Skeletal muscle satellite cell (primary cell): ENCODE results near the gene RPUSD4. TPM values are rescaled to one million over a fixed set of nuclear protein-coding genes. Genes with fewer than 3 reads are reported as not detected.
"Not testable (repeated sequence)": the region's sequence is repeated elsewhere in the genome, so short reads cannot be mapped to it uniquely, and the experiment has no call there.

Experiments used
- H3K27me3 ChIP-seq: 2 replicates; pipeline ENCODE4 v1.7.0; 2013; ENCODE audit warnings: low read length; ENCODE audit not compliant: control insufficient read depth, insufficient read depth
- H3K36me3 ChIP-seq: 2 replicates; pipeline ENCODE4 v1.7.0; 2013; ENCODE audit warnings: mild to moderate bottlenecking, control low read depth, low read length; ENCODE audit not compliant: insufficient read depth
- H3K4me1 ChIP-seq: 2 replicates; pipeline ENCODE4 v1.7.0; 2013; ENCODE audit warnings: low read length; ENCODE audit not compliant: control insufficient read depth, insufficient read depth
- H3K4me2 ChIP-seq: 2 replicates; pipeline ENCODE4 v1.7.0; 2013; ENCODE audit warnings: mild to moderate bottlenecking, low read length
- H3K4me3 ChIP-seq: 2 replicates; pipeline ENCODE4 v1.7.0; 2013; ENCODE audit warnings: low read length
- H3K9ac ChIP-seq: 2 replicates; pipeline ENCODE4 v1.7.0; 2013; ENCODE audit warnings: mild to moderate bottlenecking, low read depth, low read length, moderate library complexity
- H3K9me3 ChIP-seq: replicated peaks from 2 replicates; pipeline ENCODE4 v1.7.0; 2013; ENCODE audit warnings: mild to moderate bottlenecking, control low read depth, low read length
- total RNA-seq: library from RNA; depleted of rRNA; stranded (reverse); fragments of >200 nt; gene quantifications from 2 replicates; pipeline ENCODE4 v1.2.3, GENCODE V29; 2012; rRNA removed

RPUSD4 gene
- total RNA-seq, result 27.9 and 29.7 TPM in 2 replicates

GRCh38 chr11:126211236-126212088 lies at the start of gene RPUSD4, which contains the start of gene FAM118B:
Gene RPUSD4, minus strand, starts transcription at chr11:126211650. Its CDS starts 12 bp downstream, at chr11:126211638.
Gene FAM118B, plus strand, starts transcription at chr11:126211782. Its CDS starts 23,220 bp downstream, at chr11:126235002.
- H3K27me3 ChIP-seq, result no peaks in the 10 kb centered on the region
- peaks cover 16% of the 10 kb centered on the region for H3K36me3 ChIP-seq
- H3K4me2 ChIP-seq, result peak within 1 kb of the TSS; percentile 87
- peak within 1 kb of the TSS; percentile 79 for H3K4me3 ChIP-seq
- peak within 1 kb of the TSS; percentile 84 for H3K9ac ChIP-seq
- no peaks in the 10 kb centered on the region for H3K9me3 ChIP-seq
- H3K4me1 ChIP-seq, result peaks cover 18% of the 10 kb centered on the region

GRCh38 chr11:126257764-126258163 lies 46.3 kb upstream of the RPUSD4 start:
- Histone ChIP-seq H3K9ac (no peak overlapping the region), H3K4me2 (no peak overlapping the region), H3K36me3 (peaks cover 55% of the 10 kb centered on the region), H3K27me3 (no peaks in the 10 kb centered on the region), H3K4me1 (peaks cover 7% of the 10 kb centered on the region), H3K9me3 (no peaks in the 10 kb centered on the region), H3K4me3 (no peak overlapping the region)

GRCh38 chr11:126257144-126257543 lies 45.7 kb upstream of the RPUSD4 start:
- Histone ChIP-seq H3K4me3 (no peak overlapping the region), H3K9ac (no peak overlapping the region), H3K4me2 (no peak overlapping the region), H3K36me3 (peaks cover 54% of the 10 kb centered on the region), H3K27me3 (no peaks in the 10 kb centered on the region), H3K9me3 (no peaks in the 10 kb centered on the region), H3K4me1 (peaks cover 7% of the 10 kb centered on the region)

GRCh38 chr11:126256216-126256615 lies 44.8 kb upstream of the RPUSD4 start:
- Histone ChIP-seq H3K36me3 (peaks cover 48% of the 10 kb centered on the region), H3K27me3 (no peaks in the 10 kb centered on the region), H3K4me1 (peaks cover 7% of the 10 kb centered on the region), H3K9me3 (no peaks in the 10 kb centered on the region), H3K4me3 (no peak overlapping the region), H3K9ac (no peak overlapping the region), H3K4me2 (no peak overlapping the region)

GRCh38 chr11:126255507-126255906 lies 44.1 kb upstream of the RPUSD4 start:
- H3K4me3 ChIP-seq, H3K4me2 ChIP-seq, H3K9me3 ChIP-seq, H3K4me1 ChIP-seq, H3K9ac ChIP-seq, H3K27me3 ChIP-seq: not testable (repeated sequence)
- peaks cover 47% of the 10 kb centered on the region for H3K36me3 ChIP-seq

GRCh38 chr11:126254819-126255218 lies 43.4 kb upstream of the RPUSD4 start:
- Histone ChIP-seq H3K36me3 (peaks cover 48% of the 10 kb centered on the region), H3K4me2 (no peak overlapping the region), H3K9ac (no peak overlapping the region), H3K27me3 (no peaks in the 10 kb centered on the region), H3K4me1 (peaks cover 7% of the 10 kb centered on the region), H3K4me3 (no peak overlapping the region), H3K9me3 (no peaks in the 10 kb centered on the region)

- H3K4me2 ChIP-seq, result no peak overlapping the region
- H3K9me3 ChIP-seq, result no peaks in the 10 kb centered on the region
- peaks cover 46% of the 10 kb centered on the region for H3K36me3 ChIP-seq
- H3K4me3 ChIP-seq, result no peak overlapping the region
- H3K9ac ChIP-seq, result no peak overlapping the region
- H3K27me3 ChIP-seq, result no peaks in the 10 kb centered on the region
- peaks cover 7% of the 10 kb centered on the region for H3K4me1 ChIP-seq
These were observed 41.8 kb upstream of the RPUSD4 start for GRCh38 chr11:126253265-126253664.

- Histone ChIP-seq H3K4me3 (no peak overlapping the region), H3K36me3 (peaks cover 30% of the 10 kb centered on the region), H3K9ac (no peak overlapping the region), H3K9me3 (no peaks in the 10 kb centered on the region), H3K27me3 (no peaks in the 10 kb centered on the region), H3K4me2 (peak overlapping the region; percentile 20), H3K4me1 (peaks cover 12% of the 10 kb centered on the region)
These were observed 35.2 kb upstream of the RPUSD4 start for GRCh38 chr11:126246636-126247035.

- no peak overlapping the region for H3K4me2 ChIP-seq
- H3K4me1 ChIP-seq, result peaks cover 12% of the 10 kb centered on the region
- H3K9me3 ChIP-seq, result no peaks in the 10 kb centered on the region
- H3K27me3 ChIP-seq, result no peaks in the 10 kb centered on the region
- H3K9ac ChIP-seq, result no peak overlapping the region
- H3K36me3 ChIP-seq, result peaks cover 11% of the 10 kb centered on the region
- H3K4me3 ChIP-seq, result no peak overlapping the region
These were observed 21.9 kb upstream of the RPUSD4 start for GRCh38 chr11:126233391-126233790.

GRCh38 chr11:126232683-126233082 lies 21.2 kb upstream of the RPUSD4 start:
- Histone ChIP-seq H3K4me2 (no peak overlapping the region), H3K9ac (no peak overlapping the region), H3K9me3 (no peaks in the 10 kb centered on the region), H3K36me3 (peaks cover 11% of the 10 kb centered on the region), H3K27me3 (no peaks in the 10 kb centered on the region), H3K4me1 (peaks cover 12% of the 10 kb centered on the region), H3K4me3 (no peak overlapping the region)

GRCh38 chr11:126231725-126232459 lies 20.4 kb upstream of the RPUSD4 start:
- H3K4me3 ChIP-seq, result no peak overlapping the region
- no peaks in the 10 kb centered on the region for H3K27me3 ChIP-seq

More at GRCh38 chr11:126231725-126232459, 20.4 kb upstream of the RPUSD4 start:
- Histone ChIP-seq H3K4me1 (peaks cover 12% of the 10 kb centered on the region), H3K9ac (no peak overlapping the region), H3K4me2 (no peak overlapping the region), H3K9me3 (no peaks in the 10 kb centered on the region), H3K36me3 (peaks cover 11% of the 10 kb centered on the region)
